Activated CD4-positive, alpha-beta T cell treated with anti-CD3 and anti-CD28 coated beads for 4 hours (primary cell): ENCODE data around the gene ITGAD.
"Not testable (repeated sequence)": the region's sequence is repeated elsewhere in the genome, so short reads cannot be mapped to it uniquely, and the experiment has no call there.

Experiments
- DNase-seq, 2 donors: peaks; one replicate each; pipeline ENCODE4 v3.0.0-alpha.2; 2020

Gene ITGAD

DNA sequence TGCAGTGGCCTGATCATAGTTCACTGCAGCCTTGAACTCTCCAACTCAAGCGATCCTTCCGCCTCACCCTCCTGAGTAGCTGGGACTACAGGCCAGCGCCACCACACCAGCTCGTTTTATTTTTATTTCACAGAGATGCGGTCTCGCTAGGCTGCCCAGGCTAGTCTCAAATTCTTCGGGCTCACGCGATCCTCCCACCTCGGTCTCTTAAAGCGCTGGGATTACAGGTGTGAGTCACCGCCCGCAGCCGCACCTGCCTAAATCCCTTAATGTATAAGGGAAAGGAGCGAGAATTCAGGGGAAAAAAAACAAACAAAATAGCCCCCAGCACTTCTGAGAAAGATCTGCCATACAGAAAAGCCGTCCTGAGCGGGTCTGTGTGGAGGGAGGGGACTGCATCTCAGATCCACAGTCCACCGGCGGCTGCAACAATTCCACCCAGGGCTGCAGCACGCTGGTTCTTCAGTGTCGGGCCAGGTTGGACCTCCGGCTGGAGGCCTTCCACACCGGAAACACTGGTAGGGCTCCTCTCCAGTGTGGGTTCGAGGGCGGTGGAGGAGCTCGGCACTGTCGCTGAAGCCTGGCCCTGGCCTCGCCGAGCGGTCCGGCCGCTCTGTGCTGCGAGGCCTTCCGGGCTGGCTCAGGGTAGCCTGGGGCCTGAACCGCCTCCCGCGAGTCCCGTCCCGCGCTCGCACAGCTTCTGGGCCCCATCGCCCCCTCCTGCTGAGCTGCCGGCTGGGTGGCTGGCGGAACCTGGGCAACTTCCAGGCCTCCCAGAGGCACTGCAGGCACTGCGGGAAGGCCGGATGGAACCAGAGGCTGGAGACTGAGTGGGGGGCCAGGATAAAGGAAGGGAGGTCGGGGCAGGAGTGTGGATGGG is 42.4 kb downstream of the ITGAD start:
- DNase-seq: no peak

DNA sequence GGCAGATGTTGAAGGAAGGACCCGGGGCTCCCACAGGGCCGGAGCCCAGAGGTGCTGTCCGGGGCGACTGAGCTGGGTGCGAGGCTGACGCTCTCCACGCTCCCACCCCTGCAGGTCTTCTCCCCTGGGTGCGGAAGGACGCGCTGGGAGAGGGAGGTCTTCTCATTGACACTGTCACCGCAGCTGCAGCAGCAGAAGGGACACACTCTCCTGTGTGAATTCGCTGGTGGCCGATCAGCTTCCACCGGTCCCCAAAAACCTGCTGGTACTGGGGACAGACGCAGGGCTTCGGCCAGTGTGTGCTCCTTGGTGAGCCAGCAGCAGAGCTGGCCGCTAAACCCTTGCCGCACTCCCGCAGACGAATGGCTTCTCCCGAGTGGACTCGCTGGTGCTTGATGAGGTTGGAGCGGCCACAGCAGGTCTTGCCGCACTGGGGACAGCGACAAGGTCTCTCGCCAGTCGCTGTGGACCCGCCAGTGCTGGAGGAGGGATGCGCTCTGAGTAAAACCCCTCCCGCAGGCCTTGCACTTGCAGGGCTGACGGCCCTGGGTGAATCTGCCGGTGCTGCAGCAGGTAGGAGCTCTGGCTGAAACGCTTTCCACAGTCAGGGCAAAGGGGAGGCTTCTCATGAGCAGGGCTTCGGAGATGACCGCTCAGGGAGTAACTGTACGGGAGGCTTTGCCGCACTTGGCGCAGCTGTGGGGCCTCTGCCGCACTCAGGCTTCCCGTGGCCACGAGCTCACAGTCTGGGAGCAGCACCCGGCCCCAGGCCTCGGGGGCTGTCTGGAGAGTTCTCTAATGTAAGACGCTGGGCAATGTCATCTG is 43.3 kb downstream of the ITGAD start:
- DNase-seq: no peak

DNA sequence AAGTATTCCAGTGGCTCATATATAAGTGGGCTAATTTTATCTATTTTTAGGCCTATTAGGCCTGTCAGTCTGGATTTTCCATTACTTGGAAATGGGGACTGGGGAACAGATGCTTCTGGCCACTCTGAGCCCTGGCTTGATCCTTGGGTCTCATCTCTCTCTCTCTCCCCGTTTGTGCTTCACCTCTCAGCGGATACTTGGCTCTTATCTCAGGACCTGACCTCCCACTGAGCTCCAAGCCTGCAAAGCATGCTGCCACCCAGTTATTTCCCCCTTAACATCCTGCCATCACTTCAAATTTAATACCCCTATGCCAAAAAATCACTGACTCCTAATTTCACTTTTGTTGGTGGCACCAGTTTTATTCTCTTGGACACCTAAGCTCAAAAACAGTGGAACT is 45.3 kb downstream of the ITGAD start:
- no peak for DNase-seq

DNA sequence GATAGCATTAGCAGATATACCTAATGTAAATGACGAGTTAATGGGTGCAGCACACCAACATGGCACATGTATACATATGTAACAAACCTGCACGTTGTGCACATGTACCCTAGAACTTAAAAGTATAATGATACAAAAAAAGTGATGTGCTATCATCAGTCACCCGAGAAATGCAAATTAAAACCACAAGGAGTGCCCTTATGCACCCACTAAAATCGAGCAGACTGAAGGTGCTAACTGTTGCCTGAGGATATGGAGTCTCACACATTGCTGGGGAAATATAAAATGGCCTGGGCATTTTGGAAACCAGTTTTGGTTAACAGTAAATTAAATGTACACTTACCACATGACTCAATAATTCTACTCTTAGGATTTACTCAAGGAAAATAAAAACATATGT is 45.9 kb downstream of the ITGAD start:
- not testable (repeated sequence) for DNase-seq

DNA sequence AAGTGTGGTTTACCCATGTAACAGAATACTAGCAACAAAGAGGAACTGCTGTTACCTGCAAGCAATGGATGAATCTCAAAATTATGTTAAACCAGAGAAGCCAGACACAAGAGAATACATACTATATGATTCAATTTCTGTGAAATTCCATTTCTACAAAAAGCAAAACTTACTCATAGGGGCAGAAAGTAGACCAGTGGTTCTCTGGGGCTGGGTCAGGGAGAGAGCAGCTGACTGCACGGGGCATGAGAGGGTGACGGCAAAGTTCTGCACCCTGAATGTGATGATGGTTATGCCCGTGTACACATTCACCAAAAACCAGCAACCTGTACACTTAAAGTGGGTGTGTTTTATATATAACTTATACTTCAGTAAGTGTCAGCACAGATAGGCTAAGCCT is 46.4 kb downstream of the ITGAD start:
- DNase-seq: no peak

DNA sequence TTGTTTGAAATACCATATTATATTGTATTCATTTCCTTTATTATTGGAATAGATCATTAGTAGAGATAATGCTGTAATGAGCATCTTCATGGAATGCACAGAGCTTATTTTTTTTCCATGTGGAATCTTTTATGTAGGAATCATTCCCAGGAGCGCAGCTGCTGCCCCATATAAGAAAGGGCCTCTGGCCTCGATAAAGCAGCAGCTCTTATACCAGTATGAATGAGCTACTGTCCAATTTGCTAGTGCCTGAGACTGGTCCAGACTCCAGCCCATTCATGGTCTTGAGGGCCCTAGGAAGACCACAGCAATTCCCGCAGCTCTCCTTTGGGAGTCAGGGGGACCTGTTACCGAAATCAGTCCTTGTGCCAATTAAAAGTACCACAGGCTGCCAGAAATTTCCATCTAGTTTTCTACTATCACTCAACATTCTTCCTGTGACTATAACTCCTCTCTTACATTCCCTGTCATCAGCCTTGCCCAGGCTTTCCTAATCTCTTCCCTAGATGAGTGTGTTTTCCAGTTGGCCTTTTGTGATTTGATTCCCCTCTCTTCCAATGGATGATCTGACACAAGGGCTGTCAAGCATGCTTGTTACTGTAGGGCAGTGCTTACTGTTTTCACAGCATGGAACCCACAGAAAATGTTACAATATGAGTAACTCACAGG is 47.5 kb downstream of the ITGAD start:
- DNase-seq: no peak

DNA sequence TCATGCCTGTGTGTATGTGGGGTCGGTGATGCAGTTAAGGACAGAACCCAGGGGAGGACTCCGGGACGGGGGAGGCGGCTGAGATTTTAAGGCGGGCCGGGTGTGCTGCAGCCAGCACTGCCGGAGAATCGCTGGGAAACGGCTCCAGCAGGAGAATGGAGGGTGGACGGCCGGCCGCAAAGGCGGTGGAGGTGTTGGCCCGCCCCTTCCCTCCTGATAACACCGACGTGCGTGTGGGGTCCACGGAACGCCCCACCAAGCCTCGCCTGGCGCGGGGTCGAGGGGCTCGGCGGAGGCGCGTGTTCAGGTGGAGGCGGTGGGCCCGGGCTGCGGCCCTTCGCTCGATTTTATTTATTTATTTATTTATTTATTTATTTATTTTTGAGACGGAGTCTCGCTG is 48.8 kb downstream of the ITGAD start:
- DNase-seq: no peak

DNA sequence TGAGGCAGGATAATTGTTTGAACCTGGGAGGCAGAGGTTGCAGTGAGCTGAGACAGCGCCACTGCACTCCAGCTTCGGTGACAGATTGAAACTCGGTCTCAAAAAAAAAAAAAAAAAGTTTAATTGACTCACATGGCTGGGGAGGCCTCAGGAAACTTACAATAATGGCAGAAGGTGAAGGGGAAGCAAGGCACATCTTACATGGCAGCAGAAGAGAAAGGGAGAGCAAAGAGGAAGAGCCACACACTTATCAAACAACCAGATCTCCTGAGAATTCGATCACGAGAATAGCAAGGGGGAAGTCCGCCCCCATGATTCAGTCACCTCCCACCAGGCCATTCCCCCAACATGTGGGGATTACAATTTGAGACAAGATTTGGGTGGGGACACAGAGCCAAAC is 52.8 kb downstream of the ITGAD start:
- DNase-seq: not testable (repeated sequence)

DNA sequence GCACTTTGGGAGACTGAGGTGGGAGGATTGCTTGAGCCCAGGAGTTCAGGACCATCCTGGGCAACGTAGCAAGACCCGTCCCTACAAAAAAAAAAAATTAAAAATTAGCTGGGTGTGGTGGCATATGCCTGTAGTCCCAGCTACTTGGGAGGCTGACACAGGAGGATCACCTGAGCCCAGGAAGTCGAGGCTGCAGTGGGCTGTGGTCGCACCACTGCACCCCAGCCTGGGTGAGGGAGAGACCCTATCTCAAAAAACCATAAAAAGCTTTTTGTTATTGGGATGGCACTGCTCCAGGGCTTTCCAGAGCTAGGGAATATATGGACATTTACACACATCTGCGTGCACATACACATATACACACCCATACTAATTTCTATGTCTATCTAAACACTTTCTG is 58.1 kb downstream of the ITGAD start:
- no peak for DNase-seq

DNA sequence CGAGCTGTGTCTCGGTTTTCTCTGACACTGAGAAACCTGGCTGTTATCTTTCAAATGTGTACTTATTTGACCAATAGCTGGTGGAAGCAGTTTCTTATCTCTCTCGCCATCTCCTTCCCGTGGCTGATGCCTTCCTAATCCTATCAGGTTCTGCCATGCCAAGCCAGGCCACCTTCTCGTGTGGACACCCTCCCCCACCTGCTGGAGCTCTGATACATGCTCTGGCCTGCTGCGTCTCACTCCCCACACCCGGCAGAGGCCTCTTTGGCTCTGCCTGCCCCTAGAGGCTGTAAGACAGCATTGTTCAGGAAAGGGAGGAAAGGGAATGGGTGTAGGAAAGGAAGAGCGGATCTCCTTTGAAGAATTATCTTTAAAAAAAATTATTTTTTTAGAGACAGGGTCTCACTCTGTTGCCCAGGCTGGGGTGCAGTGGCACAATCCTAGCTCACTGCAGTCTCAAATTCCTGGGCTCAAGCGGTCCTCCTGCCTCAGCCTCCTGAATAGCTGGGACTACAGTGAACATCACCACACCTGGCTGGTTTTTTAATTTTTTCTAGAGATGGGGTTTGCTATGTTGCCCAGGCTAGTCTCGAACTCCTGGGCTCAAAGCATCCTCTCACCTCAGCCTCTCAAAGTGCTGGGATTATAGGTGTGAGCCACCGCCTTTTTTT is 58.7 kb downstream of the ITGAD start:
- no peak for DNase-seq

DNA sequence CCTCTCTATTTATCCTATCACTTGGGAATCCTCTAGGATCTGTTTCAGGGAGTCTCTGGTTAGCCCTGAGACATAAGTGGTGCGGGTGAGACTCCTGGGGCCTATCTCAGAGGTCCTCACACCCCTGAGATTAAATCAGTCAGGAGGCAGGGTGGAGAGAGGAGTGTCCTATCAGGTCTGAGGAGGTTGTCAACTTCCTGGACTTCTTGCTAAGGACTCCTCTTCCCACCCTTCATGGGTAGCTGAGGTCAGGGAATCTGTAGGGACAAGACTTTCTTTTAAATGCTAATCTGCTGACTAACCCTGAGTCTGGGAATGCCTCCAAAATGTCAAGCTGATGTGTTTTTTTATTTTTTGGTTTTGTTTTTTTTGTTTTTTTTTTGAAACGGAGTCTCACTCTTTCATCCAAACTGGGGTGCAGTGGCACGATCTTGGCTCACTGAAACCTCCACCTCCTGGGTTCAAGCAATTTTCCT is 59.5 kb downstream of the ITGAD start:
- no peak for DNase-seq

DNA sequence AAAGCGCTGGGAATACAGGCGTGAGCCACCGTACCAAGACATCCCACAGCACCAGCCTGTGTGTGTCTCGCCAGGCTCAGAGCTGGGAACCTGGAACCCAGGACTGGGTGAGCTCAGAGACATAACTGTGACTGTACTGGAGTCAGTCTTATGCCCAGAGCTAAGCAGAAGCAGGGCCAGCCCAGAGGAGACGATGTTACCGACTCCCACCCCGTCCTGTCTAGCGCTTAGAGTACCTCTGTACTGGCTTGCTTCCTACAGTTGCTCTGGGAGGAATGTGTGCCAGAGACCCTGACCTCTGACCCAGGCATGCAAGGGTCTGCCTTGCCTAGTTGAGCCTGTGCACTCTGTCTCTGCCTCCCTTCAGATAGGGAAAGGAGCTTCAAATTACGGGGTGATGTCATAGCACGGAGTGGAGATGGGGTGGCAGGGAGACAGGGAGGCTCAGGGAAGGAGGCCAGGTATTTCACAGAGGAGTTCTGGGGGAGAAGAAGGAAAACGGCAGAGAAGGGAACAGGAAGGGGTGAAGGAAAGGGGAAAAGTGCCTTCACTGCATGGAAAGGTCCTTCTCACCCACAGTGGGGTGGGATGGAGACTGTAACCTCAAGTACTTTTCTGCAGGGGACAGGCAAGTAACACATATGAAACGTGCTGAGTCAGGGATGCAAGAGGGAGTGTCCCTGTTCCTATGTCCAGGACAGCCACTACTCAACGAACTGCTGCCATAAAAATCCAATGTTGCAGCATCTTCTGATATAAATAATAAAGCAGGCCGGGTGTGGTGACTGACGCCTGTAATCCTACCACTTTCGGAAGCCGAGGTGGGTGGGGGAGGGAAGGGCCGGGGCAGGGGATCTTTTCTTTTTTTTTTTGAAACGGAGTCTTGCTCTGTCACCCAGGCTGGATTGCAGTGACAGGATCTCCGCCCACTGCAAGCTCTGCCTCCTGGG is 60.4 kb downstream of the ITGAD start:
- no peak for DNase-seq

DNA sequence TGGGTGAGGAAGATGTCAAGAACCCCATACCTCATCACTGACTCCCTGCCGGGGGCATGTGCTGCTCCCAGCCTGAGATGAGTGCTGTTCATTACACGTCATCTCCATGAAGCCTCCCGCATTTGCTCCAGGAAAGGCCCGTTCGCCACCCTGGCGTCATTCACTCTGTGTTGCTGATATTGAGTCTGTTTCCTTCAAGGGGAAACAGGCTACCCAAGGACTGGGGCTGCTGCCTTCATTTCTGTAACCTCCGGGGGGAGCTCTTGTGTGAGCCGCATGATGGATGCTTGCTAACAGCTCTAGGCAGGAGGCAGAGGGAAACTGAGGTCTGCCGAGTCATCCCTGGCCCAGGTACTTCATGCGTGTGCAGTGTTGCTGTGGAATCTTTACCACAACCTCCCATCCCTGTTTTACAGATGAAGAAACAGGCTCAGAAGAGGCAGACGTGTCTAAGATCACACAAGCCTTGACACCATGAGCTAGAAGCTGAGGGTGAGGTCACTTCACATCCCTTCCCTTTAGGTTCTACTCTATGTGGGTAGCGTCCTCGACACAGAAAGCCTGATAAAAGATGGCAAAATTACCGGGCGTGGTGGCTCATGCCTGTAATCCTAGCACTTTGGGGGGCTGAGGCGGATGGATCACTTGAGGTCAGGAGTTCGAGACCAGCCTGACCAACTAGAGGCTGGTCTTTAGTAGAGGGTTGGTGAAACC is 62.6 kb downstream of the ITGAD start:
- no peak for DNase-seq

DNA sequence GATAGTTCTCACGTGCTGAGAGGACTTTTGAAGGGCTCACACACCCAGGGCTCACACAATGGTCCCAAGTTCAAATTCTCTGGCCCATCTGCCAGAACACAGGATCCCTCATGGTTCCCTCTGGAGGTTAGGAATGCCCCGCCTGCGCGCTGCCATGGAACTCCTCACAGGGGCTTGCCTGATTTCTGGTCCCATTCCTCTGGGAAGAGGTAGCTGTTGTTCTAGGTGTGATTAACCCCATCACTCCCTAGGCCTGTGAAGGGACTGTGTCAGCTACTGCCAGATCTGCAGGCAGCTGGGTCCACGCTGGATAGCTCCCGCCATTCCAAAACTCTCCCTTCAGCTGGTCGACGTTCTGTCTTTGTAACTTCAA is 63.8 kb downstream of the ITGAD start:
- no peak for DNase-seq

DNA sequence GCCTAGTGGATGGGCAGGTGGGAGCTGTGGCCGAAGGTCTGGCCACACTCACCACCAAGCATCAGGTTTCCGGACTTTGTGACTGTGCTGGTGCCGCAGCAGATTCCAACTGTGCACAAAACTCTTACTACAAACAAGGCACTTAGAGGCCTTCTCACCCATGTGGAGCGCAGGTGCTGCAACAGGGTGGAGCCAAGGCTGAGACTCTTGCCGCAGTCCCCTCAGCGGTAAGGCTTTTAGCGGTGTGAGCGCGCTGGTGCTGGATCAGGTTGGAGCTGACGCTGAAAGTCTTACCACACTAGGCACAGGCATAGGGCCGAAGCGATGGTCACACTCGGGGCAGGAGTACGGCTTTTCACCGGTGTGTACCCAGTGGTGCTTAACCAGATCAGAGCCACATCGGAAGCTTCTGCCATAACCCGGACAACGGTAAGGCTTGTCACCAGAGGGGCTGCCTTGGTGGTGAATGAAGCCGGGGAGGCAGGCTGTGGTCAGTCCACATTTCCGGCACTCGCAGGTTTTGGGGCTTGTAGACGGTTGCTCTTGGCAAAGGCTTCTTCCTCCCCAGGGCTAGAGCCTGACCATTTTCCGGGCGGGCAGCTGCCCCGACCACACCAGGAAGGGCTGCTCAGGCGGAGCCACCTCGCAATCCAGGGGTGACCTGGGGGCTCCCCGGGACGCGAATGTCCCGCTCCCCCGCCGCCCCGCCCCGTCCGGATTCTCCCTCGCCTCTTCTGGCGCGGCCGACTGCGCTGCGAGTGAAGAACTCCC is 65.1 kb downstream of the ITGAD start:
- peak; percentile 45 to 52 for DNase-seq

DNA sequence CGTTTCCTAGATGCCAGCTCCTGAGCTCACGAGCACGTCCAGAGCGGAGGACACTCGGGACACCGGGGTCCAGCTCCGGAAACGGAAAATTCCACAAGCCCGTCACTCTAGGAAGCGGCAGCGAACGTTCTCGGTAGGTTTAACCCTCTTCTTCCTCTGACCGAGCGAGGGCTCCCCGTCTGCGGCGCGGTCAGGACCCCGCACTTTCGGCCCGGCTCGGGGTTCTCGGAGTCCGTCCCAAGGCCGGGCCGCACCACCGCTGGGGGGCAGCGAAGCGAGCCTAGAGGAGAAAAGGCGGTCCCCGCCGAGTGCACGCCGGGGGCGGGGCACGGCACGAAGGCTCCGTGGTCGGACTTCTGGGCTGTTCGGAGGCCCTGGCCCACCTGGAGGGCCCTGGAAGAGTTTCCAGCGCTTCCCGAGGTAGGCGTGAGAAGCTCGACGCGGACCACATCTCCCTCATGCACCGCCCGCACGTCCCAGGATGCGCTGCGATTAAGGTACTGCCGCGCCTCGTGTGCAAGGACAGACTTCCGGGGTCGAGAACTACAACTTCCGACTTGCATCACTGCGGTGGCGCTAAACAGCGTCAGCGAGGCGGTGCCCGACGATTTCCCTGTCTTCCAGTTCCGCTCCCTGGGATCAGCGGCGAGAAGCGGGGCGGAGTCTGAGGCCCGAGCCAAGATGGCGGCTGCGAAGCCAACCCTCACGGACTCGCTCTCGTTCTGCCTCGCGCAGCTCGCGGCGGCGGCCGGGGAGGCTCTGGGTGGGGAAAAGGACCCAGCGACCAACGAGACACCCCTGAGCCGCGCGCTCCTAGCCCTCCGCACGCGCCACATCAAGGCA is 65.9 kb downstream of the ITGAD start, which contains the start of gene ARMC5:
TSS of gene ARMC5 (plus strand) at position 658 of the 843 bp plus-strand sequence. CDS start at position 682, 24 bp downstream.
- DNase-seq: peak; percentile 95 to 97

DNA sequence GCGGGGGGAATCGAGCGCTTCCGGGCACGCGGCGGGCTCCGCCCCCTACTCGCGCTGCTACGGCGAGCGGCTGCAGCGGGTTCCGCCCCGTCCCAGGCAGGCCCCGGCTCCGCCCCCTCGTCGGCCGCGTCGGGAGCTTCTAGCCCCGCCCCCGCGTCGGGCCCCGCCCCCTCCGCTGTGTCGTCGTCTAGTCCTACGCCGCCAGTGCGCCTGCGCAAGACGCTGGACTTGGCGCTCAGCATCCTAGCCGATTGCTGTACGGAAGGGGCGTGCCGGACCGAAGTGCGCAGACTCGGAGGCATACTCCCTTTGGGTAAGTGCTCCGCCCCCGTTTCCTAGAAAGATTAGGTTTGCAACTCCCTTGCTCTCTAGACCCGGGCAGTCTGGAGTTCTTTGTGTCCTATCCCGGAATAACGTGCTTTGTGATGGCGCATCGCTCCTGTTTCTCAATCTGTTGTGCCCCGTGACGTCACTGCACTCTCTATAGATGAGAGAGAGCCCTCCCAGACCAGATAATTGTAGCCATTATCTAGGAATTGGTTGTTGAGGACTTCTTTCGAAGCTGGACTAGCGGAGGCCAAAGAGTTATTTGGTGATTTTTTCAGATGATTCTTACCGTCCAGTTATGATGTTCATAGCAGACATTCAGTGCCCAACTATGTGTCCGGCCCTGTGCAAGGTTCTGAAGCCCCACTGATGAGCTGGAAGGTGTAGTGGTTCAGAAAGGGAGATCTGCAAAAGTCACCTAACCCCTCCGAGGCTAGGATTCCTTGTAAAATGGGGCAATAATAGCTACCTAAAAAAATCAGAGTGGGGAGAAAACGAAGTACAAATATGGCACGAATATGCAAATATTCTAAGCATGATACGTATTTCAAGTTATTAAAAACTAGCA is 66.8 kb downstream of the ITGAD start:
- peak; percentile 100 for DNase-seq

DNA sequence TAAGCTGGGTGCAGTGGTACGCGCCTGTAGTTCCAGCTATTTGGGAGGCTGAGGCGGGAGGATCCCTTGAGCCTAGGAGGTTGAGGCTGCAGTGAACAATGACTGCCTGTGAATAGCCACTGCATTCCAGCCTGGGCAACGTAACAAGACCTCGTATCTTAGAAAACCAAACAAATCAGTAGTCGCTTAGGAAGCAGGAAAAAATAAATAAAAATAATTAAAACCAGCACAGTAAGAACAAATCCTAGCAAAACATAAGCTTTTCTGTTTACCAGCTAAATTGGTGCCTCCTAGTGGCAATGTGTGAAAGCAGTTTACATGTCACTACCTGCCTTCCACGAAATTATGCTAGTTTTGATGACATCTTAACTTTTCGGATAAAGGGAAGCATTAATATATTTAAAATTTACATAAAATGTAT is 67.5 kb downstream of the ITGAD start:
- no peak for DNase-seq
